Activated naive CD4-positive, alpha-beta T cell treated with anti-CD3 and anti-CD28 coated beads, Interleukin-2, amount 50 U/mL, for 16 hours (primary cell): ENCODE measurements around the gene MBP.

Experiments used
- DNase-seq: peaks from one replicate; pipeline ENCODE4 v3.0.0-alpha.2; 2020

Gene MBP

DNA sequence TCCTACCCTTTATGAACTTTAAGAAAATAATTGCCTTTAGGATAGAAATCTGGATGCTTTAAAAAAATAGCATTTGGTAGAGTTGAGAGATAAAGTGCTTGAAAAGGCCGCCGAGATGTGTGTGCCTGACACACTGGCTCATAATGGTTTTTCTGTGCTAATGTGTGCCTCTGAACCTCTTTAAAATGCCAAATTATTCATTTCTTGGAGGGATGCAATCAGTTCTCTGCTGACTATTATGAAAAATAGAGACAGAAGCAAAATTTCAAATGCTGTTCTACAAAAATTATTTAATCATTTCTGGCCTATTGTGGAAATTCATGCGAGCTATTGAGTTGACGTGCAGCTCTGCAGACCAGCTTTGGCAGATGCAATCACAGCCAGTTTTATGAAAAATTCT is 18.0 kb upstream of the MBP start:
- no peak for DNase-seq

DNA sequence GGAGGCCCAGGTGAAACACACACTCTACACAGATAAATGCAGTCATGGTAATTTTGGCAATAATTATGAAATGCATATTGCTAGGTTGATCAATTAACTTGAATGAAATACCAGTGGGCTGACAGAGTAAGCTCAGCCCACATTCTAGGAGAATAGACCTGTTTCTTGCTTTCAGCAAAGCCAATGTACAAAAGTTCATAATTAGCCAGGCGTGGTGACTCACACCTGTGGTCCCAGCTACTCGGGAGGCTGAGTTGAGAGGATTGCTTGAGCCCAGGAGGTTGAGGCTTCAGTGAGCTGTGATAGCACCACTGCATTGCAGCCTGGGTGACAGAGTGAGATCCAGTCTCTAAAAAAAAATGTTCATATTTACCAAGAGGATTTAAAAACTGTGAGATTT is 15.7 kb upstream of the MBP start:
- DNase-seq = no peak

DNA sequence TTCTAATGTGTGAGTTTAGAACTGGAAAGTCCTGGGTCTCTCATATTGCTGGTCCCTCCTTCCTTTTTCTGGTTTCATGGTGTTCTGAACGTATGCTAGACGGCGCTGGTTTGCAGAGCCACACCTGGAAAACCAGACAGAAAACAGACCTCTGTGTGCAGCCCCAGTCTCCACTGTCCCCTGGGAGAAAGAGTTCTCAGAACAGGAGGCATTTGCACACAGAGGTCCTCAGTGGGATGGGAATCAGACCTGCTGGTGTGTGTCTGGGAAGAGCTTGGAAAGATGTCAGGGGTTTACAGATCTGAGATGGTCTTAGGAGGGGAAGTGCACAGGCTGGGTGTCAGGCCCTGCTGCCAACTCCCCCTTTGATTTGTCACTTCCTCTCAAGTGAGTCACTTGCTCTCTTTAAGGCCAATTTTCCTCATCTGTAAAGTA is 14.9 kb upstream of the MBP start:
- DNase-seq = no peak

DNA sequence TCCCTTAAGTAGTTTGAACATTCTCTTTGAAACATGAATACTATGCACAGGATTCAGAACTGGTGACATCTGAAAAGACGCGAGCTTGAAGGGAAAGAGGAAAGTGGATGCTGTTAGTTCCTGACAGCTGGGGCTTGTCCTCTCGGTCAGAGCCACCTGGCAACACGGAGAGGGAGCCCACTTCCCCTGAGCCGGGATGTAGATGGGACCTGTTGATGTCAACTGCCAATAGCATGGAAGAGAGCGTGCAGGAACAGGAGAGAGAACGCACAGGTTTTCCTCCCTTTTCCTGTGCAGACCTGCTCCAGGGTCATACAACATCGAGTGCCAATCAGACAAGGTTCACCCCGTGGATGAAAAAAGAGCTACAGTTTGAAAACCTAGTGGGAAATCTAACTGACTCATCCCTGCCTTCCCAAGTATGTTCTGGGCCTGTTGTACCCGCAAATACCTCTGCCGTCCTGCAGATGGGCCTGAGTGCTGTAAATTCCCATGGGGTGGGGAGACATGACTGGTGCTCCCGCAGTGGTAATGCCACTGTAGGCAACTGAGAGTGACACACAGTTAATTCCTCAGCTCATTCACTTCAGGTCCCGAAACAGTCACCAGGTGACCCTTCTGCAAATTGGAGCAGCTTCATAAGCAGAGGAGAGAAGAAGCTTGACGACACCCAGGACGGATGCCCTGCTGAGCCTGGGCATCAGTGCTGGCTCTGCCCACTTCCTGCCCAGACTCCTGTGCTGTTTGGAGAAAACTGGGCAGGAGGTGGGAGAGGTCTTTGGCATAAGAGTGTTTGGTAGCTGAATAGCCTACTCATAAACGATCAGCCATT is 13.9 kb upstream of the MBP start:
- no peak for DNase-seq

DNA sequence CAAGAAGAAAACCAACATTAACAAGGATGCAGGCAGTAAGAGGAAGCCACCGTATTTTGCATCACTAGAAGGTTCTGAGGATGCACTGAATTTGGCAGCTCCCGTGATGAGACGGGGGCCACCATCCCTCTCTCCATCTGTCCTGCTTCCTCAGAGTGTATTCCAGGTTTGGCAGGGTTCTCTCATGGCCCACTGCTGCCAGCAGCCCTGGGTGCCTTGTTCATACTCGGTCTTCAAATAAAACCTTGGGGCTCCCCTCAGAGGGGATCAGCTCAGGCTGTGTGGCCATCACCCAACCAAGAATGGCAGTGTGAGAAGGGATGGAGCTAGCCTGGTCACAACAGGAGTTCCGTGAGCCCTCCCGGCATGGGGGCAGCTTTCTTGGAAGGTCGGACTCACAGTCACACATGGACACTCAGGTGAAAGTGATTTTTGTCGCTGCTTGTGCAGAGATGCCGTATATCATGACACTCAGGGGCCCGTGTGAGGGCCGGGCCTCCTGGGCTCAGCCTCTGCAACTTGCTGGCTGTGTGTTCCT is 12.8 kb upstream of the MBP start:
- DNase-seq = no peak

DNA sequence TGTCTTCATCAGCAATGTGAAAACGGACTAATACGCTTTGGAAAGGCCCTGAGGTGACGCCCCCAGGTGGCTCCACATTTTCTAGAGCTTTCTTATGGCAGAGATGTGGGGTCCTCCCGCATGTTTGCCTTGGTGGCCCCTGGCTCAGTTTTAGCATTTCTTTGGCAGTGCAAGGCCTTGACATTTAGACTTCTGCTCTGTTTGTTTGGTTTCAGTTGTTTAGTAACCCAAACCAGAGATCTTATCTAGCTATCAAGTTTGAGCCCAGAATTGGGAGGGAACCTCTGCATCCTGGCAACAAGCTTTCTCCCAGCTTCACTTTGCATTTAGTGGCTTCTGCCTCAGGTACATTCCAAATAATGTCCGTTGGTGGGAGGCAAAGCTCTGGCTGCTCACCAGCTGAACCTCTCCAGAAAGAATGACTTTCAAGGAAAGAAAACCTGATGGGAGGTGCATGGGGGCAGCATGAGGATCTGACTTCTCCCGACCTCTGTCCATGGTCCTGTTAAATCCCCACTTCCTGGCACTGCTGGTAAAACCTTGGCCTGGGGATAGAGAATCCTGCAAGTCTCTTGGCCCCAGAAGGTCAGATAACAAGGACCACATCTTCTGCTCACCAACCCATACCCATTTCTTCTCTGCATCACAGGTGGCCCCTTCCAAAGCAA is 12.0 kb upstream of the MBP start:
- DNase-seq = no peak

DNA sequence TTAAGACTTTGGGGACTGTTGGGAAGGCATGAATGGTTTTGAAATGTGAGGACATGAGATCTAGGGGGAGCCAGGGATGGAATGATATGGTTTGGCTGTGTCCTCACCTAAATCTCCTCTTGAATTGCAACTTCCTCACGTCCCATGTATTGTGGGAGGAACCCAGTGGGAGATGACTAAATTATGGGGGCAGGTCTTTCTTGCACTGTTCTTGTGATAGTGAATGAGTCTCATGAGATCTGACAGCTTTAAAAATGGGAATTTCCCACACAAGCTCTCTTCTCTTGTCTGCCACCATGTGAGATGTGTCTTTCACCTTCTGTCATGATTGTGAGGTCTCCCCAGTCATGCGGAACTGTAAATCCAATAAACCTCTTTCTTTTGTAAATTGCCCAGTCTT is 11.5 kb upstream of the MBP start:
- no peak for DNase-seq

DNA sequence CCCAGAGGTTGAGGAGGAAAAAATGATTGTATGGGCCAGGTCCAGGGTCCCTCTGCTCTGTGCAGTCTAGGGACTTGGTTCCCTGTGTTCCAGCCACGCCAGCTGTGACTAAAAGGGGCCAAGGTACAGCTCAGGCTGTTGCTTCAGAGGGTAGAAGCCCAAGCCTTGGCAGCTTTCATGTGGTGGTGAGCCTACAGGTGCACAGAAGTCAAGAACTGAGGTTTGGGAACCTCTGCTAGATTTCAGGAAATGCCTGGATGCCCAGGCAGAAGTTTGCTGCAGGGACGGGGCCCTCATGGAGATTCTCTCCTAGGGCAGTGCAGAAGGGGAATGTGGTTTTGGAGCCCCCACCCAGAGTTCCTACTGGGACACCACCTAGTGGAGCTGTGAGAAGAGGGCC is 10.6 kb upstream of the MBP start:
- no peak for DNase-seq

DNA sequence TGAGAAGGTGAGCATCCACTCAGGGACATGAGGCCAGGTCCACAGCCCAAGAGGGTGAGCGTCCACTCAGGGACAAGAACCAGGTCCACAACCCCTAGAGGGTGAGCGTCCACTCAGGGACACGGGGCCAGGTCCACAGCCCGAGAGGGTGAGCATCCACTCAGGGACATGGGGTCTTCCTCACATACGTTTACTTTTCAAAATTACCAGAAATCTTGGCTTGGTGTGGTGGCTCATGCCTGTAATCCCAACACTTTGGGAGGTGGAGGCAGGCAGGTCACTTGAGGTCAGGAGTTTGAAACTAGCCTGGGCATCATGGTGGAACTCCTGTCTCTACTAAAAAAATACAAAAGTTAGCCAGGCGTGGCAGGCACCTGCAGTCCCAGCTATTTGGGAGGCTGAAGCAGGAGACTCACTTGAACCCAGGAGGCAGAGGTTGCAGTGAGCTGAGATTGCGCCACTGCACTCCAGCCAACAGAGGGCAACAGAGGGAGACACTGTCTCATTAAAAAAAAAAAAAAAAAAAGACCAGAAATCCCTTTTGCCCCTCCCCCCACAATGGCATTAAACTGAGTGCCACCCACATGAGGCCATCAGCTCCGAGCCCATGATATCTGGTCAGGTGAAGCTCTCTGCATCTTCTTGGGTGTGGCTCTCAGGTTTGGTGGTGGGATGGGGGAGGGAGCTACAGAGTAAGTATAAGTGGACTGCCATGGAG is 9.0 kb upstream of the MBP start:
- no peak for DNase-seq

GRCh38 chr18:77140439-77141109 is 8.0 kb upstream of the MBP start:
- DNase-seq = no peak

DNA sequence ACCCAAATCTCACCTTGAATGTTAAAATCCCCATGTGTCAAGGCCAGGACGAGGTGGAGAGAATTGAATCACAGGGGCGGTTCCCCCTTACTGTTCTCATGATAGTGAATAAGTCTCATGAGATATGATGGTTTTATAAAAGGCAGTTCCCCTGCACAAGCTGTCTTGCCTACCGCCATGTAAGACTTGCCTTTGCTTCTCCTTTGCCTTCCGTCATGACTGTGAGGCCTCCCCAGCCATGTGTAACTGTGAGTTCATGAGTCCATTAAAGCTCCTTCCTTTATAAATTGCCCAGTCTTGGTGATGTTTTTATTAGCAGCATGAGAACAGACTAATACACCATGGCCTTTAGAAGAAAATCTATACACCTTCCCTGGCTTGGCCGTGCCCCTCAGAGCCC is 7.4 kb upstream of the MBP start:
- DNase-seq = no peak

GRCh38 chr18:77139619-77140018 is 7.0 kb upstream of the MBP start:
- no peak for DNase-seq

GRCh38 chr18:77138270-77138669 is 5.7 kb upstream of the MBP start:
- DNase-seq = no peak

GRCh38 chr18:77137851-77138250 is 5.3 kb upstream of the MBP start:
- DNase-seq = no peak

- DNase-seq = no peak
Observed at GRCh38 chr18:77136871-77137665, 4.5 kb upstream of the MBP start.

GRCh38 chr18:77136076-77136718 is 3.6 kb upstream of the MBP start:
- DNase-seq = no peak

GRCh38 chr18:77135339-77136075 is 2.9 kb upstream of the MBP start:
- DNase-seq = no peak

DNA sequence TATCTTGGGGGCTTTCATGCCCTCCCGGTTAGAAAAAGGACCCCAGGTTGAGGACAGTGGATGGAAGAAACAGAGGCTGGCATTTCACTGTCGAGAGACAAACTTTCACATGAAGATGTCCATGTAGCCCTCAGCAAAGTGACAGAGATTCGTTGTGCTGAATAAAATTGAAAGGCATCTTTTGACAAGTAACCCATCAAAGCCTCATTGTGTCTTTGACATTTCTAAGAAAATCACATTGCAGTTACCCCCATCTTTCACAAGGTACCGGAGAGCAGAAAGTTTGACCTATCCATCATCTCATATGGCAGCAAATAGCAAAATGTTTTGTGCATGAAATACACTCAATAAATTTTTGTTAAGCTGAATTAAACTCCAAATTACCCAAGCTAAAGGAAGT is 2.0 kb upstream of the MBP start:
- DNase-seq = no peak

DNA sequence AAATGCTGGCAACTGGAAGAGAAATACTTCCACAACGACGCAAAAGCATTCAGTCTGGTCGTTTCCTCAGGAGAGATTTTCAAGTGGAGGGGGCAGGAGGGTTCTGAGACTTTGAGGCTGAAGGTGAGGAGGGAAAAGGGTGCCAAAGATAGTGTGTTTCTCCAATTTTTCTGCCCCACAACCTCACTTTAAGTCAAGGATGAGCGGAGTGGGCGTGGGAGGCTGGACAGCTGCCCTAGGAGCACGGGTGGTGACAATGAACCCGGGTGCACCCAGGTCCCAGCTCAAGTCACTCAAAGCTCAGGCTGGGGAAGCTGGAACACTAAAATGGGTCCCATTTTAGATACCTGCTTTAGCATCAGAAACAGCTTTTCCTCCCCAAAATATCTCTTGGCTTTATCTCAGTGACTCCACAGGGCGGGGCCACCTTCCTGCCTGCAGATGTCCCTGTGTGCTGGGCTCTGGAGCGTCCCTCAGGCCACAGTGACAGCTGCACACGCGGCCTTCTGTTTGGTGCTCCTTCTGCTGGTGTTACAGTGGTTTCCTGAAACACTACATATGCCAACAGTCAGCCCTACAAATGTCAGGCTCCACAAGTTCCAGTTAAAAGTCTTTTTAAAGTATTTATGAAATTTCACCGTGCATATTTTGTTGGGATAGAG is 1.4 kb upstream of the MBP start:
- no peak for DNase-seq

GRCh38 chr18:77133051-77133834 is 660 bp upstream of the MBP start:
- DNase-seq = no peak
